ENCODE measurements around the gene NR2C2AP. TPM values are rescaled to one million over a fixed set of nuclear protein-coding genes. Genes with fewer than 3 reads are reported as not detected.

NR2C2AP gene
- total and polyA plus RNA-seq, 2 of the 4 experiments (the other 2 are of a cell fraction), result 5.4 to 9.0 TPM

GRCh38 chr19:19207637-19208572 is 4.7 kb upstream of the NR2C2AP start:
- dilution Hi-C loops (cut with HindIII; ENCODE audit: low sequenced_read_pairs, unreplicated experiment) (no loop called here), in situ Hi-C loops (cut with MboI; ENCODE audit: low sequenced_read_pairs) (no loop called here), intact Hi-C loops (cut with micrococcal nuclease) (no loop called here)
- H3K4me2 ChIP-seq (ENCODE audit: low read depth, low read length), result no peak overlapping the region
- no peak overlapping the region for H3K23ac ChIP-seq (ENCODE audit: low read depth, low read length)
- no peaks in the 10 kb centered on the region for H3K36me3 ChIP-seq (ENCODE audit: control insufficient read depth, insufficient read depth, low read length)
- H3K9ac ChIP-seq (ENCODE audit: low read depth, low read length), result no peak overlapping the region
- H2BK120ac ChIP-seq (ENCODE audit: low read depth, low read length), result no peak overlapping the region
- TF ChIP-seq NFE2L2 (IDR thresholded peaks at IDR 0.05; ENCODE audit: low read depth, low read length) (no peak), BHLHE40 (IDR thresholded peaks at IDR 0.05; ENCODE audit: low read depth, low read length) (no peak), RCOR1 (IDR thresholded peaks at IDR 0.05; ENCODE audit: insufficient replicate concordance, low read length) (no peak), USF2 (IDR thresholded peaks at IDR 0.05; ENCODE audit: low read depth, low read length) (no peak), CHD1 (IDR thresholded peaks at IDR 0.05; ENCODE audit: low read depth, low read length) (no peak), MAFK (IDR thresholded peaks at IDR 0.05; ENCODE audit: low read depth, low read length) (no peak), SMC3 (IDR thresholded peaks at IDR 0.05; ENCODE audit: low read depth, low read length) (no peak), POLR2A (IDR thresholded peaks at IDR 0.05; ENCODE audit: low read depth, low read length) (no peak)
- H2AFZ ChIP-seq (replicated peaks; ENCODE audit: low read length, poor library complexity), result no peak overlapping the region
- no peak overlapping the region for H3K27ac ChIP-seq (ENCODE audit: insufficient read depth, low read length)
- ChIA-PET CTCF (no interaction called here), POLR2A (ENCODE audit: unreplicated experiment) (no interaction called here)
- no peak overlapping the region for H3K18ac ChIP-seq (ENCODE audit: low read depth, low read length)
- H3K56ac ChIP-seq (ENCODE audit: extremely low read depth, insufficient read depth, low read length), result no peak overlapping the region
- H3K14ac ChIP-seq (replicated peaks; ENCODE audit: low read depth, low read length), result no peak overlapping the region
- H3K27me3 ChIP-seq (ENCODE audit: control insufficient read depth, insufficient read depth, low read length), result peaks cover 28% of the 10 kb centered on the region
- no peak overlapping the region for H2BK15ac ChIP-seq (ENCODE audit: low read depth, low read length)
- ATAC-seq (ENCODE audit: low read depth) (no peak), DNase-seq (no peak)
- 100% methylated on average over 1 of the region's 8 CpGs; no CpG with 5 or more reads in 1 of the 2 experiments for WGBS, 2 experiments (ENCODE audit: extremely low coverage in 2 of 2, insufficient read length in 1 of 2)
- H2BK20ac ChIP-seq (ENCODE audit: low read depth, low read length), result no peak overlapping the region
- no peaks in the 10 kb centered on the region for H3K9me1 ChIP-seq (ENCODE audit: insufficient read depth, low read length)
- no peaks in the 10 kb centered on the region for H3K9me3 ChIP-seq (ENCODE audit: control insufficient read depth, insufficient read depth, low read length)
- no peak overlapping the region for H2AK9ac ChIP-seq (replicated peaks; ENCODE audit: low read depth, low read length, poor library complexity)
- no peak overlapping the region for H3K4ac ChIP-seq (ENCODE audit: low read depth, low read length)
- peaks cover 0 to 2% of the 10 kb centered on the region in 2 experiments; a peak in 3 of 4 replicates for H3K79me1 ChIP-seq (ENCODE audit: low read depth in 1 of 2, low read length in 2 of 2)
- no peaks in the 10 kb centered on the region for H4K20me1 ChIP-seq (ENCODE audit: insufficient read depth, low read length)
- H3K4me1 ChIP-seq (ENCODE audit: control insufficient read depth, insufficient read depth, low read length), result no peaks in the 10 kb centered on the region
- BruUV-seq (replicated peaks), result no TSS peak
- no peak overlapping the region for H4K8ac ChIP-seq (ENCODE audit: low read depth in 2 of 2, low read length in 2 of 2)
- H2BK5ac ChIP-seq (ENCODE audit: low read depth, low read length, poor library complexity, severe bottlenecking), result no peak overlapping the region
- H3K4me3 ChIP-seq (ENCODE audit: insufficient read depth, low read depth, low read length), result no peak overlapping the region
- H4K91ac ChIP-seq (ENCODE audit: insufficient read depth, low read depth, low read length), result no peak overlapping the region
- no peak overlapping the region for H2AK5ac ChIP-seq (ENCODE audit: low read depth, low read length)
- no peak overlapping the region for H4K5ac ChIP-seq (ENCODE audit: low read depth, low read length)

Measured in IMR-90 (cell line).